K562 (cell line): ENCODE data around the gene C1orf56. TPM values are rescaled to one million over a fixed set of nuclear protein-coding genes. Genes with fewer than 3 reads are reported as not detected.
A peak's percentile ranks its signal among the peaks of the same experiment; 100 is the strongest.

Experiments
- ARID3B ChIP-seq: fragments of 250-450 bp; sonication (Bioruptor Pico); IDR thresholded peaks from 2 replicates; pipeline ENCODE4 v1.4.0; 2020; ENCODE audit warnings: borderline replicate concordance
- ATF7 ChIP-seq: fragments of 450-650 bp; IDR thresholded peaks from 2 replicates; pipeline ENCODE4 v1.7.1; 2014; ENCODE audit warnings: mild to moderate bottlenecking, moderate library complexity
- E2F8 ChIP-seq: fragments of 450-650 bp; IDR thresholded peaks from 2 replicates; pipeline ENCODE4 v1.7.1; 2018; ENCODE audit warnings: mild to moderate bottlenecking, low read depth; ENCODE audit not compliant: partially characterized antibody
- MAX ChIP-seq: sonication (generic); formaldehyde crosslinking; IDR thresholded peaks from 2 replicates; pipeline ENCODE4 v1.9.0; 2022; ENCODE audit warnings: mild to moderate bottlenecking, missing genetic modification reagents
- MITF ChIP-seq: IDR thresholded peaks from 2 replicates; pipeline ENCODE4 v1.6.1; 2014; ENCODE audit warnings: antibody characterized with exemption
- NONO ChIP-seq, 2 experiments: fragments of 200-400 bp in 1 of 2; fragments of 450-650 bp in 1 of 2; formaldehyde crosslinking in 1 of 2; IDR thresholded peaks; 2 replicates each; pipeline ENCODE4 v1.6.1; 2017; ENCODE audit warnings: low read depth in 2 of 2, mild to moderate bottlenecking in 2 of 2, moderate library complexity in 2 of 2, low read length in 1 of 2
- POLR2G ChIP-seq: fragments of 200-400 bp; formaldehyde crosslinking; IDR thresholded peaks from 2 replicates; pipeline ENCODE4 v1.6.1; 2017; ENCODE audit warnings: low read depth, mild to moderate bottlenecking, antibody characterized with exemption, low read length, moderate library complexity
- RBM34 ChIP-seq: fragments of 200-400 bp; formaldehyde crosslinking; IDR thresholded peaks from 2 replicates; pipeline ENCODE4 v1.6.1; 2018; ENCODE audit warnings: low read length, borderline replicate concordance; ENCODE audit not compliant: insufficient read depth
- SIN3B ChIP-seq: fragments of 450-650 bp; IDR thresholded peaks from 2 replicates; pipeline ENCODE4 v1.6.1; 2017; ENCODE audit warnings: low read depth, mild to moderate bottlenecking, moderate library complexity
- SNIP1 ChIP-seq: fragments of 450-650 bp; IDR thresholded peaks from 2 replicates; pipeline ENCODE4 v1.7.1; 2017; ENCODE audit warnings: low read depth, mild to moderate bottlenecking
- TAL1 ChIP-seq: fragments of 450-650 bp; IDR thresholded peaks from 2 replicates; pipeline ENCODE4 v1.6.1; 2016; ENCODE audit warnings: mild to moderate bottlenecking
- TCF3 ChIP-seq: sonication (generic); formaldehyde crosslinking; IDR thresholded peaks from 2 replicates; pipeline ENCODE4 v1.4.0; 2020; ENCODE audit warnings: mild to moderate bottlenecking, missing genetic modification reagents
- TCF7 ChIP-seq: sonication (generic); IDR thresholded peaks from 2 replicates; pipeline ENCODE4 v1.6.1; 2016; ENCODE audit warnings: antibody characterized with exemption, borderline replicate concordance
- USF1 ChIP-seq: sonication (generic); formaldehyde crosslinking; IDR thresholded peaks from 2 replicates; pipeline ENCODE4 v1.9.0; 2022; ENCODE audit warnings: mild to moderate bottlenecking, missing genetic modification reagents
- ZNF277 ChIP-seq: fragments of 250-450 bp; sonication (Bioruptor Pico); IDR thresholded peaks from 2 replicates; pipeline ENCODE4 v1.8.0; 2022; ENCODE audit warnings: inconsistent platforms, mild to moderate bottlenecking, moderate library complexity, borderline replicate concordance
- ZNF655 ChIP-seq: fragments of 250-450 bp; sonication (Bioruptor Pico); IDR thresholded peaks from 2 replicates; pipeline ENCODE4 v1.5.0; 2021
- ZNF785 ChIP-seq: fragments of 250-450 bp; sonication (Bioruptor Pico); IDR thresholded peaks from 2 replicates; pipeline ENCODE4 v1.4.0; 2020; ENCODE audit warnings: mild to moderate bottlenecking
- polyA plus RNA-seq, 8 experiments: library from polyadenylated mRNA; depleted of rRNA in 4 of 8; stranded (reverse) in 5 of 8; unstranded in 3 of 8; fragments of >200 nt; fragmentation: Nextera tagmentation in 2 of 8; fragmentation: Illumina TruSeq in 1 of 8; extraction: Ambion mirVana in 2 of 8; extraction: Trizol in 1 of 8; gene quantifications; 2 replicates each; pipeline versions ENCODE4 v1.2.1 to v1.2.3, GENCODE V29; 2011 to 2014; ENCODE audit warnings: inconsistent platforms in 1 of 8, missing spikeins in 1 of 8
- total RNA-seq, 7 experiments: library from RNA; depleted of rRNA in 6 of 7; stranded (reverse); fragments of >200 nt in 6 of 7; fragmentation: Illumina TruSeq in 2 of 7; extraction: Trizol in 2 of 7; gene quantifications; 2 replicates each; pipeline versions ENCODE4 v1.2.1 to v1.2.3, GENCODE V29; 2011 to 2021; ENCODE audit warnings: low replicate concordance in 1 of 7

Gene C1orf56
- total and polyA plus RNA-seq, 9 of the 15 experiments (the other 6 are each of a cell fraction or from before 2014, with no cell fraction given), result 0.18 to 15.7 (median 1.1) TPM

GRCh38 chr1:150999051-150999674 lies 48.4 kb upstream of the C1orf56 start (continued):
- TF ChIP-seq NONO (IDR thresholded peaks at IDR 0.05; ENCODE audit: low read depth in 2 of 2, low read length in 1 of 2), result no peak
- no peak for TF ChIP-seq SIN3B
- TF ChIP-seq TAL1, result peak; percentile 29; the same call in 1 of the 2 replicates
- no peak for TF ChIP-seq ZNF277 (CRISPR knock-in tag)
- TF ChIP-seq SNIP1, result no peak
- 0 out of 2 replicates have a peak, but pooled peaks have one; percentile 19 for TF ChIP-seq MITF
- TF ChIP-seq MAX, result peak; percentile 25
- peak; percentile 99 for TF ChIP-seq TCF7
- TF ChIP-seq E2F8, result no peak
- peak; percentile 68 for TF ChIP-seq TCF3
- no peak for TF ChIP-seq USF1 (CRISPR knock-in tag)
- no peak for TF ChIP-seq RBM34
- TF ChIP-seq ZNF655, result no peak
- TF ChIP-seq ARID3B (CRISPR knock-in tag), result no peak
- peak; percentile 78 for TF ChIP-seq ATF7
- TF ChIP-seq ZNF785 (CRISPR knock-in tag), result no peak
- peak; percentile 53 for TF ChIP-seq POLR2G
